Adrenal gland (tissue), 12 donors: ENCODE data around the gene ZFR2. TPM values are rescaled to one million over a fixed set of nuclear protein-coding genes. Genes with fewer than 3 reads are reported as not detected.
"Not testable (repeated sequence)": the region's sequence is repeated elsewhere in the genome, so short reads cannot be mapped to it uniquely, and the experiment has no call there.

Experiments
- DNase-seq, 7 donors: peaks; one replicate each; pipeline ENCODE4 v3.0.0-alpha.2; 2019 to 2020
- H3K27ac ChIP-seq, 5 donors: fragments of 200-600 bp; sonication (generic) in 4 of 5; 1 replicate in 3 of 5; 2 replicates in 2 of 5; pipeline versions ENCODE4 v1.5.1 to v1.8.0; 2016 to 2020; ENCODE audit warnings: mild to moderate bottlenecking in 1 of 5
- H3K27me3 ChIP-seq: fragments of 200-600 bp; 2 replicates; pipeline ENCODE4 v1.8.0; 2021
- H3K36me3 ChIP-seq, 2 donors: fragments of 200-600 bp; replicated peaks in 1 of 2; 1 replicate in 1 of 2; 2 replicates in 1 of 2; pipeline versions ENCODE4 v1.5.1 to v1.8.0; 2018 to 2022
- H3K4me1 ChIP-seq, 2 donors: fragments of 200-600 bp; replicated peaks in 1 of 2; 1 replicate in 1 of 2; 2 replicates in 1 of 2; pipeline versions ENCODE4 v1.5.1 to v1.8.0; 2018 to 2021
- H3K4me3 ChIP-seq, 4 donors: fragments of 200-600 bp; sonication (generic) in 3 of 4; one replicate each; pipeline ENCODE4 v1.5.1; 2016 to 2018
- H3K9me3 ChIP-seq, 3 donors: fragments of 200-600 bp; sonication (generic) in 1 of 3; replicated peaks in 1 of 3; 1 replicate in 2 of 3; 2 replicates in 1 of 3; pipeline versions ENCODE4 v1.5.1 to v1.8.0; 2016 to 2021
- POLR2A ChIP-seq, 2 donors: fragments of 450-650 bp; IDR thresholded peaks; one replicate each; pipeline ENCODE4 v1.6.1; 2017; ENCODE audit warnings: antibody characterized with exemption in 2 of 2, mild to moderate bottlenecking in 2 of 2, moderate library complexity in 1 of 2
- WGBS, 4 donors: extraction: QIAGEN DNeasy Blood & Tissue Kit in 2 of 4; methylation state at CpG; one replicate each; pipeline versions ENCODE4 v1.1.5 to v1.1.7; 2013 to 2017; 5-methylcytosine and 5-hydroxymethylcytosine counted together
- intact Hi-C, 2 donors: fragments of 100-400 bp; cut with DNase I; formaldehyde crosslinking; loops; one replicate each; pipeline versions ENCODE4 v1.14.1 to v1.15.0; 2022 to 2023
- polyA plus RNA-seq, 3 donors: library from polyadenylated mRNA; stranded (reverse); fragments of 200-250 nt in 2 of 3; fragments of 350-450 nt in 1 of 3; fragmentation: Illumina TruSeq in 1 of 3; extraction: RNeasy Lipid Tissue Mini Kit (QIAGEN cat#74804) in 1 of 3; gene quantifications; one replicate each; pipeline ENCODE4 v1.2.3, GENCODE V29; 2013 to 2014
- small RNA-seq, 2 donors: library from RNA; depleted of rRNA; stranded (forward); fragments of <200 nt; gene quantifications; one replicate each; pipeline ENCODE3, GENCODE V24; 2016
- total RNA-seq, 9 donors: library from RNA; depleted of rRNA in 4 of 9; stranded (reverse); fragments of >200 nt in 4 of 9; fragments of 120-200 nt in 1 of 9; fragmentation: NEBNext Ultra II Directional in 1 of 9; extraction: Animal tissue kit (Norgen Biotek cat#: 25700) in 1 of 9; gene quantifications; one replicate each; pipeline versions ENCODE4 v1.1.0 to v1.2.4, GENCODE V29; 2013 to 2023
- TF ChIP-seq, protein P1 (sequence below), 6 experiments: fragments of 450-650 bp in 4 of 6; fragments of 200-600 bp in 2 of 6; sonication (generic) in 1 of 6; IDR thresholded peaks; 1 replicate in 5 of 6; 2 replicates in 1 of 6; pipeline versions ENCODE4 v1.5.1 to v1.8.0; 2016 to 2021; ENCODE audit warnings: antibody characterized with exemption in 6 of 6, mild to moderate bottlenecking in 2 of 6, moderate library complexity in 1 of 6
- donor health status: healthy with polysubstance abuse.
- donor health status: Bipolar disorder and iron deficiency.
- donor health status: DM: yes; HTN: yes; CAD: no.
- donor health status: DM: no; HTN: no; CAD: no.
- donor health status: DM: no; HTN: no; CAD: no.
- donor health status: DM: yes; HTN: yes; CAD: no.

ZFR2 gene
- total and polyA plus RNA-seq, 12 donors = 0.19 to 13.2 (median 1.7) TPM; not detected in 3

DNA sequence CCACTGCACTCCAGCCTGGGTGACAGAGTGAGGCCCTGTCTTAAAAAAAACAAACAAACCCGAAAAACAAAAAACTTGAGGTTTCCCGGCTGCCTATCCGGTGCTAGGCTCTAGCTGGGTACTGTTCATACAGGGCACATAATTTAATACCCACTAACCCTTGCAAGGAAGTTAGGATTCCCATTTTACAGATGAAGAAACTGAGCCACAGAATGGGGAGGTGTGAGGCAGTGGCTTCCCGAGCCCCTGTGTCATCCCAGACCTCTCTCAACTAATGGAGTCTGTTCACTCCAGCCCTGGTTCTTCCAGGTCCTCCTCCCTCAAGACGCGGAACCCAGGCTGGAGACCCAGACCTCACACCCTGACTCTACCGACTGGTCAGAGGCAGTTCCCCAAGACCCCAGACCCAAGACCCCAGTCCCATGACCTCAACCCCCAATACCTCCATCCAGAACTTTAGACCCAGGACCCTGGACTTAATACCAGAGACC, 107.9 kb downstream of the ZFR2 start:
- Histone ChIP-seq H3K36me3 (peaks cover 0 to 22% of the 10 kb centered on the region in 2 donors), H3K27me3 (no peaks in the 10 kb centered on the region), H3K4me1 (peaks cover 13 to 28% of the 10 kb centered on the region in 2 donors), H3K4me3 (peak overlapping the region; percentile 43 to 98 (median 92)), H3K27ac (peak overlapping the region; percentile 22 to 98 (median 88)), H3K9me3 (no peaks in the 10 kb centered on the region)
- 31 to 36% (median 32%) methylated on average over 7 of the region's 7 CpGs for WGBS, 4 donors
- peak in 3 of 7 donors; percentile 9 to 57 (median 36) for DNase-seq
- intact Hi-C loops = no loop called here
- no peak for TF ChIP-seq POLR2A (IDR thresholded peaks at IDR 0.05)
- TF ChIP-seq, protein P1, sequence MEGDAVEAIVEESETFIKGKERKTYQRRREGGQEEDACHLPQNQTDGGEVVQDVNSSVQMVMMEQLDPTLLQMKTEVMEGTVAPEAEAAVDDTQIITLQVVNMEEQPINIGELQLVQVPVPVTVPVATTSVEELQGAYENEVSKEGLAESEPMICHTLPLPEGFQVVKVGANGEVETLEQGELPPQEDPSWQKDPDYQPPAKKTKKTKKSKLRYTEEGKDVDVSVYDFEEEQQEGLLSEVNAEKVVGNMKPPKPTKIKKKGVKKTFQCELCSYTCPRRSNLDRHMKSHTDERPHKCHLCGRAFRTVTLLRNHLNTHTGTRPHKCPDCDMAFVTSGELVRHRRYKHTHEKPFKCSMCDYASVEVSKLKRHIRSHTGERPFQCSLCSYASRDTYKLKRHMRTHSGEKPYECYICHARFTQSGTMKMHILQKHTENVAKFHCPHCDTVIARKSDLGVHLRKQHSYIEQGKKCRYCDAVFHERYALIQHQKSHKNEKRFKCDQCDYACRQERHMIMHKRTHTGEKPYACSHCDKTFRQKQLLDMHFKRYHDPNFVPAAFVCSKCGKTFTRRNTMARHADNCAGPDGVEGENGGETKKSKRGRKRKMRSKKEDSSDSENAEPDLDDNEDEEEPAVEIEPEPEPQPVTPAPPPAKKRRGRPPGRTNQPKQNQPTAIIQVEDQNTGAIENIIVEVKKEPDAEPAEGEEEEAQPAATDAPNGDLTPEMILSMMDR (IDR thresholded peaks at IDR 0.05) = no peak

DNA sequence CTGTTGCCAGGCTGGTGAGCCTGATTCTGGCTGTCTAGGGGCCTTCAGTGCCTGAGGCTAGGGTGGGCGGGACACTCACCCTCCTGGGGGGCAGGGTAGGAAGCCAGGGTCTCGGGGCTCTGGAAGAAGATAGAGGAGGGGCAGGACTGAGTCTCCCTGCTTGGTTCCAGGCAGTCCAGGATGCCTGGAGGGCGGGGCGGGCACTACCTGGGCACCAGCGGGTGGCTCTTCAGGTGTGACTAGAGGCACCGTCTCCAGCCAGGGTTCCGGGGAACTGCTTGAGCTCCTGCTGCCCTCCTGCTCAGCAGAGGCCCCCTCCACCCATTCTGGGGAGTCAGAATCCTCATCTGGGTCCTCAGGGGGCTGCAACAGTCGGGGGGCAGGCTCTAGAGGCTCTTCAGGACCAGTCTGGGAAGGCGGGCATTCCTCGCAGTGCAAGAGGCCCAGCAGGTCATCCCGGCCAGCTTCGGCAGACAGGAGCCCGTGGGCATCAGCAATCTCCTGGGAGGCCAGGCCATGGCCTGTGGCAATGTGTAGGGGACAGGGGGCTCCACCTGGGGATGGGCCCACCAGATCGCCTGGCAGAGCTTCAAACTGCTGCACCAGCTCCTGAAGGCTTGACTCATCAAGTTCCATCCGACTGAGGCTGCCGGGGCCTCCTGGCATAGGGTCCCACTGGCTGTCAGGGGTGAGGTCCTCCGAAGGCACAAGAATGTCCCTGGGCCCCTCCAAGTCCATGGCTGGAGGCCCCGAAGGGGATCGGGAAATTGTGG, 109.2 kb downstream of the ZFR2 start:
- TF ChIP-seq POLR2A (IDR thresholded peaks at IDR 0.05) = no peak
- TF ChIP-seq, protein P1 (IDR thresholded peaks at IDR 0.05) = no peak
- Histone ChIP-seq H3K27ac (no peak overlapping the region), H3K27me3 (no peaks in the 10 kb centered on the region), H3K4me1 (peaks cover 13 to 28% of the 10 kb centered on the region in 2 donors), H3K36me3 (peaks cover 0 to 13% of the 10 kb centered on the region in 2 donors), H3K9me3 (no peaks in the 10 kb centered on the region), H3K4me3 (no peak overlapping the region)
- no peak for DNase-seq
- WGBS, 4 donors = 88 to 90% (median 88%) methylated on average over 1 to 19 of the region's 19 CpGs; no CpG with 5 or more reads in 1 of the 4 donors
- intact Hi-C loops = no loop called here

DNA sequence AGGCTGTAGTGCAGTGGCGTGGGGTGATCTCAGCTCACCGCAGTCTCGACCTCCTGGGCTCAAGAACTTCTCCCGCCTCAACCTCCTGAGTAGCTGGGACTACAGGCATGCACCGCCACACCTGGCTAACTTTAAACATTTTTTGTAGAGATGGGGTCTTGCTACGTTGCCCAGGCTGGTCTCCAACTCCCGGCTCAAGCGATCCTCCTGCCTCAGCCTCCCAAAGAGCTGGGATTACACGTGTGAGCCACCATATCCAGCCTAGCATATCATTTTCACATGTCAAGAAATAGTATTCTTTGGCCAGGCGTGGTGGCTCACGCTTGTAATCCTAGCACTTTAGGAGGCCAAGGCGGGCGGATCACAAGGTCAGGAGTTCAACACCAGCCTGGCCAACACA, 110.5 kb downstream of the ZFR2 start:
- H3K27ac ChIP-seq, H3K27me3 ChIP-seq, intact Hi-C loops, H3K9me3 ChIP-seq, DNase-seq, H3K4me3 ChIP-seq: not testable (repeated sequence)
- WGBS, 4 donors = 97 to 99% (median 98%) methylated on average over 11 to 13 of the region's 13 CpGs
- Histone ChIP-seq H3K36me3 (peaks cover 0 to 21% of the 10 kb centered on the region in 2 donors), H3K4me1 (peaks cover 9 to 23% of the 10 kb centered on the region in 2 donors)

DNA sequence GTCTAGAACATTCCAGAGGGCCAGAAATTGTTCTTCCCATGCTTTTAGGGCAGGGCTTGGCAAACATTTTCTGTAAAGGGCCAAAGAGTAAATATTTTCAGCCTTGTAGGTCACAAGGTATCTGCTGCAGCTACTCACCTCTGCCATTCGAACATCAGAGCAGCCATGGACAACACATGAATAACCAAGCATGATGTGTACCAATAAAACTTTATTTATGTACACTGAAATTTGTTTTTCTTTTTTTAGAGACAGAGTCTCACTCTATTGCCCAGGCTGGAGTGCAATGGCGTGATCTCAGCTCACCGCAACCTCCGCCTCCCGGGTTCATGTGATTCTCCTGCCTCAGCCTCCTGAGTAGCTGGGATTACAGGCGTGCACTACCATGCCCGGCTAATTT, 111.1 kb downstream of the ZFR2 start:
- 94 to 96% (median 96%) methylated on average over 7 of the region's 7 CpGs for WGBS, 4 donors
- H3K27ac ChIP-seq, H3K27me3 ChIP-seq, H3K4me3 ChIP-seq, H3K9me3 ChIP-seq, DNase-seq, intact Hi-C loops: not testable (repeated sequence)
- H3K36me3 ChIP-seq = peaks cover 0 to 27% of the 10 kb centered on the region in 2 donors
- H3K4me1 ChIP-seq = peaks cover 6 to 20% of the 10 kb centered on the region in 2 donors

Small RNA genes lying within 50 kb of the gene (small RNA-seq; reads per million reads assigned to genes)
- 0 reads per million in 2 donors for gene AC005777.1

Other genes starting within 250 kb of the ZFR2 start
- gene CACTIN, start 242.2 kb downstream of the ZFR2 start, total RNA-seq = 10 to 100 TPM; 13.3 to 78.4 (median 22.8) TPM
- 10 to 100 TPM in 2 of 3 donors, 1 to 10 TPM in 1; 5.0 to 39.0 (median 21.9) TPM for gene CACTIN, start 242.2 kb downstream of the ZFR2 start, polyA plus RNA-seq
- gene PIP5K1C, start 168.6 kb downstream of the ZFR2 start, total RNA-seq = 10 to 100 TPM in 8 of 9 donors, 1 to 10 TPM in 1; 4.0 to 44.7 (median 31.1) TPM
- gene PIP5K1C, start 168.6 kb downstream of the ZFR2 start, polyA plus RNA-seq = 10 to 100 TPM in 2 of 3 donors, 1 to 10 TPM in 1; 8.8 to 31.6 (median 18.6) TPM
- 1 to 10 TPM in 1 of 9 donors, under 1 TPM in 4, not detected in 4; 0.14 to 2.5 (median 0.27) TPM for gene TJP3, start 160.7 kb downstream of the ZFR2 start, total RNA-seq
- under 1 TPM in 1 of 3 donors, not detected in 2; 0.07 TPM for gene TJP3, start 160.7 kb downstream of the ZFR2 start, polyA plus RNA-seq
- 10 to 100 TPM; 11.1 to 35.6 (median 20.5) TPM for gene APBA3, start 107.3 kb downstream of the ZFR2 start, total RNA-seq
- 10 to 100 TPM in 2 of 3 donors, 1 to 10 TPM in 1; 2.6 to 43.8 (median 24.0) TPM for gene APBA3, start 107.3 kb downstream of the ZFR2 start, polyA plus RNA-seq
- gene MRPL54, start 106.4 kb downstream of the ZFR2 start, total RNA-seq = 100 to 1,000 TPM in 7 of 9 donors, 10 to 100 TPM in 2; 83.2 to 229 (median 107) TPM
- 100 to 1,000 TPM in 1 of 3 donors, 10 to 100 TPM in 2; 60.2 to 172 (median 100.0) TPM for gene MRPL54, start 106.4 kb downstream of the ZFR2 start, polyA plus RNA-seq
- not detected for gene RAX2, start 96.8 kb downstream of the ZFR2 start, total RNA-seq
- not detected for gene RAX2, start 96.8 kb downstream of the ZFR2 start, polyA plus RNA-seq
- gene MATK, start 82.7 kb downstream of the ZFR2 start, total RNA-seq = 1 to 10 TPM in 5 of 9 donors, under 1 TPM in 4; 0.72 to 3.3 (median 1.2) TPM
- gene MATK, start 82.7 kb downstream of the ZFR2 start, polyA plus RNA-seq = 10 to 100 TPM in 1 of 3 donors, 1 to 10 TPM in 1, under 1 TPM in 1; 0.26 to 20.7 (median 3.5) TPM
- gene ATCAY, start 11.6 kb upstream of the ZFR2 start, total RNA-seq = 1 to 10 TPM in 4 of 9 donors, under 1 TPM in 1, not detected in 4; 0.72 to 9.3 (median 5.8) TPM
- gene ATCAY, start 11.6 kb upstream of the ZFR2 start, polyA plus RNA-seq = 1 to 10 TPM; 1.6 to 6.3 (median 6.1) TPM
- gene NMRK2, start 64.0 kb upstream of the ZFR2 start, total RNA-seq = 10 to 100 TPM in 1 of 9 donors, 1 to 10 TPM in 3, under 1 TPM in 1, not detected in 4; 0.36 to 14.7 (median 1.9) TPM
- 1 to 10 TPM; 1.3 to 2.3 (median 1.8) TPM for gene NMRK2, start 64.0 kb upstream of the ZFR2 start, polyA plus RNA-seq
- gene DAPK3, start 102.1 kb upstream of the ZFR2 start, total RNA-seq = 10 to 100 TPM; 27.2 to 83.2 (median 46.7) TPM
- 10 to 100 TPM; 17.6 to 79.0 (median 44.0) TPM for gene DAPK3, start 102.1 kb upstream of the ZFR2 start, polyA plus RNA-seq
- 1,000 to 10,000 TPM; 1,439 to 3,482 (median 2,137) TPM for gene EEF2, start 116.4 kb upstream of the ZFR2 start, total RNA-seq
- gene EEF2, start 116.4 kb upstream of the ZFR2 start, polyA plus RNA-seq = 1,000 to 10,000 TPM in 2 of 3 donors, 100 to 1,000 TPM in 1; 752 to 2,793 (median 1,120) TPM
- 10 to 100 TPM; 16.6 to 40.7 (median 27.7) TPM for gene PIAS4, start 138.7 kb upstream of the ZFR2 start, total RNA-seq
- gene PIAS4, start 138.7 kb upstream of the ZFR2 start, polyA plus RNA-seq = 10 to 100 TPM; 13.7 to 22.3 (median 21.2) TPM
- gene ZBTB7A, start 197.9 kb upstream of the ZFR2 start, total RNA-seq = 10 to 100 TPM in 8 of 9 donors, 1 to 10 TPM in 1; 4.5 to 77.2 (median 57.4) TPM
- 10 to 100 TPM in 2 of 3 donors, 1 to 10 TPM in 1; 7.1 to 22.5 (median 10.6) TPM for gene ZBTB7A, start 197.9 kb upstream of the ZFR2 start, polyA plus RNA-seq